Caco-2 (cell line): Measurements from ENCODE around the gene FOXN3. TPM values are rescaled to one million over a fixed set of nuclear protein-coding genes. Genes with fewer than 3 reads are reported as not detected.

Experiments
- BruUV-seq: library from RNA; stranded (reverse); fragments of 400-500 nt; replicated peaks from 2 replicates; lab custom pipeline; 2021; lab: Mats Ljungman, UMichigan
- CTCF ChIA-PET: fragments of 300-600 bp; sonication (Branson Sonifier 250); formaldehyde crosslinking; loops from one replicate; lab custom pipeline; 2022; ENCODE audit warnings: antibody characterized with exemption; lab: Charles Lee
- POLR2A ChIA-PET: fragments of 300-600 bp; sonication (Branson Sonifier 250); formaldehyde crosslinking; loops from one replicate; lab custom pipeline; 2022; ENCODE audit warnings: antibody characterized with exemption; lab: Charles Lee
- DNase-seq, 2 experiments: peaks; one replicate each; pipeline versions ENCODE4 v3.0.0 to v3.0.0-alpha.2; 2020 to 2022
- H3K27me3 ChIP-seq: replicated peaks from 2 replicates; pipeline ENCODE4 v1.6.0; 2011; ENCODE audit warnings: low read length; ENCODE audit not compliant: control insufficient read depth, insufficient read depth
- H3K36me3 ChIP-seq: 2 replicates; pipeline ENCODE4 v1.5.1; 2011; ENCODE audit warnings: low read length; ENCODE audit not compliant: control insufficient read depth, insufficient read depth
- H3K4me1 ChIP-seq: fragments of 250-450 bp; sonication (Bioruptor Pico); 2 replicates; pipeline ENCODE4 v1.5.1; 2020; ENCODE audit warnings: mild to moderate bottlenecking
- H3K4me3 ChIP-seq: 2 replicates; pipeline ENCODE4 v1.5.1; 2011; ENCODE audit warnings: low read depth, mild to moderate bottlenecking, control low read depth, low read length
- H3K9me3 ChIP-seq: fragments of 250-450 bp; sonication (Bioruptor Pico); 2 replicates; pipeline ENCODE4 v1.5.1; 2020; ENCODE audit warnings: mild to moderate bottlenecking, moderate library complexity
- H3K27ac Mint-ChIP-seq: one replicate; pipeline ENCODE4 v1.8.0; 2022; ENCODE audit warnings: mixed read lengths; ENCODE audit not compliant: unreplicated experiment
- H3K27me3 Mint-ChIP-seq: one replicate; pipeline ENCODE4 v1.8.0; 2022; ENCODE audit warnings: mixed read lengths; ENCODE audit not compliant: insufficient read depth, unreplicated experiment
- H3K36me3 Mint-ChIP-seq: one replicate; pipeline ENCODE4 v1.8.0; 2022; ENCODE audit warnings: mild to moderate bottlenecking, mixed read lengths; ENCODE audit not compliant: insufficient read depth, unreplicated experiment
- H3K4me1 Mint-ChIP-seq: one replicate; pipeline ENCODE4 v1.8.0; 2022; ENCODE audit warnings: low read depth, mixed read lengths; ENCODE audit not compliant: unreplicated experiment
- H3K4me3 Mint-ChIP-seq: one replicate; pipeline ENCODE4 v1.8.0; 2022; ENCODE audit warnings: mild to moderate bottlenecking, moderate library complexity, mixed read lengths; ENCODE audit not compliant: unreplicated experiment
- H3K9me3 Mint-ChIP-seq: one replicate; pipeline ENCODE4 v1.8.0; 2022; ENCODE audit warnings: mixed read lengths; ENCODE audit not compliant: unreplicated experiment
- intact Hi-C: fragments of 100-400 bp; cut with micrococcal nuclease; formaldehyde crosslinking; loops from one replicate; pipeline ENCODE4 v1.10.0; 2022; ENCODE audit not compliant: unreplicated experiment
- total RNA-seq: library from RNA; stranded (reverse); gene quantifications from 2 replicates; pipeline ENCODE4 v1.2.3, GENCODE V29; 2022
- TF ChIP-seq, protein P1 (sequence below), 2 experiments: fragments of 200-600 bp in 1 of 2; IDR thresholded peaks; 1 replicate in 1 of 2; 2 replicates in 1 of 2; pipeline versions ENCODE4 v1.5.1 to v1.8.0; 2011 to 2022; ENCODE audit warnings: antibody characterized with exemption in 1 of 2, control low read depth in 1 of 2, inconsistent platforms in 1 of 2, low read depth in 1 of 2, low read length in 1 of 2, mild to moderate bottlenecking in 1 of 2, moderate library complexity in 1 of 2; ENCODE audit not compliant: insufficient read depth in 1 of 2, severe bottlenecking in 1 of 2, unreplicated experiment in 1 of 2

The FOXN3 gene
- total RNA-seq, 1 experiment from 2014 or later: 20.6 TPM

DNA sequence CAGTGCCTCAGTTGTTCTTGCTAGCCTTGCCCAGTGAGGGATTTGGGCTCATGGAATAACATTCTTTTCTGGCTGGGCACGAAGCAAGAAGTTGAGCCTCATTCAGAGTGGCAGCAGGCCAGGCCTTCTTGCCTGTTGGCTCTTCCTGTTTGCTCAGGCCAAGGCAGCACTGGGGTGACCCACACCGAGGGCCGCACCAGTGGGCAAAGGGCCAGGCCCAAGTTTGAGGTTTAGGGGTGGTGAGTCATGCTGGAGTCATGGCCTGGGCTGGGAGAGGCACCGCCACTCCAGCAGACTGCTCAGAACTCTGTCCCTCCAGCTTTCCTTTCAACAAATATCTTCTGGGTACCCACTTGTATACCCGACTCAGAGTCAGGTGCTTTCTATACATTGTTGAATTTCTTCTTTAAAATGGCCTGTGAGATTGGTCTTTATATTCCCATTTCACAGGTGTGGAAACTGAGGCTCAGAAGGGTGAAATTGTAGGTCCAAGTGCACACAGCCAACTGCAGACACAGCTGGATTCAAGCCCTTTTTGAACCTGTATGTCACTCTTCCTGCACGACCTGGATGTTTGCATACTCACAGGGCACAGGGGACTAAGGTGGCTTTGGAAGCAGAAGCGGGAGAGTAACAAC lies 279.4 kb downstream of the FOXN3 start:
- H3K27me3 ChIP-seq: no peaks in the 10 kb centered on the region
- H3K9me3 ChIP-seq: peaks cover 7% of the 10 kb centered on the region
- intact Hi-C loops: no loop called here
- no peak overlapping the region for H3K4me3 ChIP-seq
- no peaks in the 10 kb centered on the region for H3K36me3 Mint-ChIP-seq
- H3K36me3 ChIP-seq: no peaks in the 10 kb centered on the region
- BruUV-seq: no TSS peak
- no peak overlapping the region for H3K4me3 Mint-ChIP-seq
- peaks cover 6% of the 10 kb centered on the region for H3K4me1 Mint-ChIP-seq
- peaks cover 19% of the 10 kb centered on the region for H3K9me3 Mint-ChIP-seq
- TF ChIP-seq, protein P1, sequence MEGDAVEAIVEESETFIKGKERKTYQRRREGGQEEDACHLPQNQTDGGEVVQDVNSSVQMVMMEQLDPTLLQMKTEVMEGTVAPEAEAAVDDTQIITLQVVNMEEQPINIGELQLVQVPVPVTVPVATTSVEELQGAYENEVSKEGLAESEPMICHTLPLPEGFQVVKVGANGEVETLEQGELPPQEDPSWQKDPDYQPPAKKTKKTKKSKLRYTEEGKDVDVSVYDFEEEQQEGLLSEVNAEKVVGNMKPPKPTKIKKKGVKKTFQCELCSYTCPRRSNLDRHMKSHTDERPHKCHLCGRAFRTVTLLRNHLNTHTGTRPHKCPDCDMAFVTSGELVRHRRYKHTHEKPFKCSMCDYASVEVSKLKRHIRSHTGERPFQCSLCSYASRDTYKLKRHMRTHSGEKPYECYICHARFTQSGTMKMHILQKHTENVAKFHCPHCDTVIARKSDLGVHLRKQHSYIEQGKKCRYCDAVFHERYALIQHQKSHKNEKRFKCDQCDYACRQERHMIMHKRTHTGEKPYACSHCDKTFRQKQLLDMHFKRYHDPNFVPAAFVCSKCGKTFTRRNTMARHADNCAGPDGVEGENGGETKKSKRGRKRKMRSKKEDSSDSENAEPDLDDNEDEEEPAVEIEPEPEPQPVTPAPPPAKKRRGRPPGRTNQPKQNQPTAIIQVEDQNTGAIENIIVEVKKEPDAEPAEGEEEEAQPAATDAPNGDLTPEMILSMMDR (IDR thresholded peaks at IDR 0.05; ENCODE audit: insufficient read depth in 1 of 2, low read depth in 1 of 2, low read length in 1 of 2, severe bottlenecking in 1 of 2, unreplicated experiment in 1 of 2): no peak
- H3K27me3 Mint-ChIP-seq: peaks cover 9% of the 10 kb centered on the region
- DNase-seq: no peak
- no peak overlapping the region for H3K27ac Mint-ChIP-seq
- no peaks in the 10 kb centered on the region for H3K4me1 ChIP-seq
- ChIA-PET POLR2A (no interaction called here), CTCF (no interaction called here)

DNA sequence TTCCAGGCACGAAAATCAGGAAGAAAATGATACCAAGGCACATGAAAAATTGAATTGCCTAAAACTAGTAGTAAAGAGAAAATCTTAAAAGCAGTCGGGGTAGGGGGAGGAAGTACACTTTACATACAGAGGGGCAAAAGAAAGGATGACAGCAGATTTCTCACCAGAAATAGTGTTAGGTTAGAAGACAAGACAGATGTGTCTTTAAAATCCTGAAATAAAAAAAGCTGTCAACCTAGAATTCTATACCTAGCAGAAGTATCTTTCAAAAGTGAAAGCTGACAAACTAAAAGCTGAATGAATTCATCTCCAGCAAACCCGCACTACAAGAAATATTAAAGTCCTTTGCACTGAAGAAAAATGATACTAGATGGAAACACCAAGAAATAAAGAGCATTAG lies 280.4 kb downstream of the FOXN3 start:
- H3K4me1 Mint-ChIP-seq: peaks cover 6% of the 10 kb centered on the region
- Histone ChIP-seq H3K27me3 (no peaks in the 10 kb centered on the region), H3K4me1 (no peaks in the 10 kb centered on the region), H3K4me3 (no peak overlapping the region), H3K9me3 (peaks cover 7% of the 10 kb centered on the region), H3K36me3 (no peaks in the 10 kb centered on the region)
- intact Hi-C loops: no loop called here
- TF ChIP-seq, protein P1 (IDR thresholded peaks at IDR 0.05; ENCODE audit: insufficient read depth in 1 of 2, low read depth in 1 of 2, low read length in 1 of 2, severe bottlenecking in 1 of 2, unreplicated experiment in 1 of 2): no peak
- H3K27me3 Mint-ChIP-seq: peaks cover 7% of the 10 kb centered on the region
- no peak overlapping the region for H3K4me3 Mint-ChIP-seq
- ChIA-PET POLR2A (no interaction called here), CTCF (no interaction called here)
- no peak overlapping the region for H3K27ac Mint-ChIP-seq
- DNase-seq: no peak
- no TSS peak for BruUV-seq
- peaks cover 19% of the 10 kb centered on the region for H3K9me3 Mint-ChIP-seq
- no peaks in the 10 kb centered on the region for H3K36me3 Mint-ChIP-seq

DNA sequence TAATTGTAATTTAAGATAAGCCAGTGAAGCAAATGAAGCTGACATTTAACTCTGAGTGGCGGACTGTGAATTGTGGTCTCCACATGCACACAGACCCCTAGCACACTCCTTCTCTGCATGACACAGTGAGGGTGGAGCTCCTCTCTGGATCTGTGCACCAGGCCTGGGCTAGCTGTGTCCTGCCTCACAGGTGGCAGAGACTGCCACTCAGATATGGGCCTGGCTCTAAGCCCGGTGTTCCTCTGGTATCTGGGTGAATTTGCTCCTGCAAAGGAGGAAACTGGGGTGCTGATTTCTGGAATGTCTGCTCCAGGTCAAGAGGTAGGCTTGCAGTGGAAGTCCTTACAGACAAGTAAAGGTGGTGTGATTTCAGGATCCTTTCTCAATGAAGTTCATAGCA lies 282.4 kb downstream of the FOXN3 start:
- Histone ChIP-seq H3K4me1 (no peaks in the 10 kb centered on the region), H3K9me3 (peaks cover 7% of the 10 kb centered on the region), H3K27me3 (no peaks in the 10 kb centered on the region), H3K36me3 (no peaks in the 10 kb centered on the region), H3K4me3 (no peak overlapping the region)
- Mint-ChIP-seq H3K27me3 (peaks cover 4% of the 10 kb centered on the region), H3K9me3 (peaks cover 19% of the 10 kb centered on the region), H3K4me1 (peaks cover under 1% of the 10 kb centered on the region), H3K27ac (no peak overlapping the region), H3K4me3 (no peak overlapping the region), H3K36me3 (no peaks in the 10 kb centered on the region)
- no TSS peak for BruUV-seq
- intact Hi-C loops: no loop called here
- ChIA-PET POLR2A (no interaction called here), CTCF (no interaction called here)
- TF ChIP-seq, protein P1 (IDR thresholded peaks at IDR 0.05; ENCODE audit: insufficient read depth in 1 of 2, low read depth in 1 of 2, low read length in 1 of 2, severe bottlenecking in 1 of 2, unreplicated experiment in 1 of 2): no peak
- DNase-seq: no peak
